Kidney epithelial cell (primary cell): Measurements from ENCODE around the gene RAB22A. TPM values are rescaled to one million over a fixed set of nuclear protein-coding genes. Genes with fewer than 3 reads are reported as not detected.

Experiments used
- DNase-seq: peaks from one replicate; pipeline ENCODE4 v3.0.0-alpha.2; 2010; ENCODE audit warnings: low read depth
- H3K27me3 ChIP-seq: 2 replicates; pipeline ENCODE4 v1.6.0; 2011; ENCODE audit warnings: low read length; ENCODE audit not compliant: control insufficient read depth, insufficient read depth
- H3K36me3 ChIP-seq: 2 replicates; pipeline ENCODE4 v1.5.1; 2011; ENCODE audit warnings: low read length; ENCODE audit not compliant: control insufficient read depth, insufficient read depth
- H3K4me3 ChIP-seq: 2 replicates; pipeline ENCODE4 v1.5.1; 2011; ENCODE audit warnings: low read depth, mild to moderate bottlenecking, control low read depth, low read length
- CTCF ChIP-seq: IDR thresholded peaks from 2 replicates; pipeline ENCODE4 v1.5.1; 2011; ENCODE audit warnings: mild to moderate bottlenecking, moderate library complexity, low read length, control low read depth, inconsistent platforms; ENCODE audit not compliant: insufficient read depth, poor library complexity, severe bottlenecking
- total RNA-seq: library from RNA; depleted of rRNA; stranded (reverse); fragments of >200 nt; gene quantifications from 2 replicates; pipeline ENCODE4 v1.2.3, GENCODE V29; 2015

The RAB22A gene
- total RNA-seq, 1 donor from 2014 or later: 23.3 TPM

GRCh38 chr20:58377017-58377416 lies 67.5 kb downstream of the RAB22A start:
- no peaks in the 10 kb centered on the region for H3K36me3 ChIP-seq
- no peak for TF ChIP-seq CTCF
- peaks cover 2% of the 10 kb centered on the region for H3K27me3 ChIP-seq
- H3K4me3 ChIP-seq: no peak overlapping the region
- DNase-seq: no peak

GRCh38 chr20:58377766-58378401 lies 68.4 kb downstream of the RAB22A start:
- Histone ChIP-seq H3K4me3 (no peak overlapping the region), H3K36me3 (no peaks in the 10 kb centered on the region), H3K27me3 (peaks cover 2% of the 10 kb centered on the region)
- TF ChIP-seq CTCF: no peak
- no peak for DNase-seq

GRCh38 chr20:58378704-58379103 lies 69.2 kb downstream of the RAB22A start:
- Histone ChIP-seq H3K27me3 (peaks cover 2% of the 10 kb centered on the region), H3K4me3 (no peak overlapping the region), H3K36me3 (no peaks in the 10 kb centered on the region)
- TF ChIP-seq CTCF: no peak
- no peak for DNase-seq

GRCh38 chr20:58381627-58382026 lies 72.1 kb downstream of the RAB22A start:
- Histone ChIP-seq H3K36me3 (no peaks in the 10 kb centered on the region), H3K27me3 (no peaks in the 10 kb centered on the region), H3K4me3 (no peak overlapping the region)
- no peak for DNase-seq
- TF ChIP-seq CTCF: no peak

GRCh38 chr20:58382096-58382495 lies 72.6 kb downstream of the RAB22A start:
- no peak for DNase-seq
- Histone ChIP-seq H3K27me3 (no peaks in the 10 kb centered on the region), H3K36me3 (no peaks in the 10 kb centered on the region), H3K4me3 (no peak overlapping the region)
- no peak for TF ChIP-seq CTCF

- no peak for DNase-seq
- H3K4me3 ChIP-seq: no peak overlapping the region
- H3K36me3 ChIP-seq: no peaks in the 10 kb centered on the region
- TF ChIP-seq CTCF: no peak
- no peaks in the 10 kb centered on the region for H3K27me3 ChIP-seq
Measured at GRCh38 chr20:58384821-58385220, 75.3 kb downstream of the RAB22A start.
